Mesothelial cell of epicardium (in vitro differentiated cells): Measurements from ENCODE around the gene OR4N2. TPM values are rescaled to one million over a fixed set of nuclear protein-coding genes. Genes with fewer than 3 reads are reported as not detected.
"Not testable (repeated sequence)": the region's sequence is repeated elsewhere in the genome, so short reads cannot be mapped to it uniquely, and the experiment has no call there.

Experiments used
- DNase-seq, 2 experiments: peaks; one replicate each; pipeline ENCODE4 v3.0.0; 2021; ENCODE audit warnings: low spot score in 2 of 2; ENCODE audit not compliant: unreplicated experiment in 2 of 2
- H3K27ac Mint-ChIP-seq: 2 replicates; pipeline ENCODE4 v1.8.0; 2021; ENCODE audit warnings: mixed read lengths
- H3K27me3 Mint-ChIP-seq: 2 replicates; pipeline ENCODE4 v1.8.0; 2021; ENCODE audit warnings: low read depth, mixed read lengths
- H3K36me3 Mint-ChIP-seq: 2 replicates; pipeline ENCODE4 v1.8.0; 2021; ENCODE audit warnings: mixed read lengths
- H3K4me1 Mint-ChIP-seq: 2 replicates; pipeline ENCODE4 v1.8.0; 2021; ENCODE audit warnings: mixed read lengths
- H3K4me3 Mint-ChIP-seq: 2 replicates; pipeline ENCODE4 v1.8.0; 2021; ENCODE audit warnings: mild to moderate bottlenecking, moderate library complexity, mixed read lengths
- H3K9me3 Mint-ChIP-seq: 2 replicates; pipeline ENCODE4 v1.8.0; 2021; ENCODE audit warnings: mixed read lengths
- CTCF ChIP-seq: fragments of 200-600 bp; sonication (generic); IDR thresholded peaks from one replicate; pipeline ENCODE4 v1.5.0; 2021; ENCODE audit warnings: antibody characterized with exemption; ENCODE audit not compliant: unreplicated experiment
- total RNA-seq: library from RNA; stranded (reverse); gene quantifications from 3 replicates; pipeline ENCODE4 v1.2.1, GENCODE V29; 2021

The OR4N2 gene
- total RNA-seq, 1 donor from 2014 or later: not detected

GRCh38 chr14:19799880-19800279, 3.7 kb upstream of the OR4N2 start:
- TF ChIP-seq CTCF: no peak
- H3K9me3 Mint-ChIP-seq: peaks cover 34% of the 10 kb centered on the region
- no peaks in the 10 kb centered on the region for H3K4me1 Mint-ChIP-seq
- H3K36me3 Mint-ChIP-seq: no peaks in the 10 kb centered on the region
- no peaks in the 10 kb centered on the region for H3K27me3 Mint-ChIP-seq
- no peak overlapping the region for H3K27ac Mint-ChIP-seq
- DNase-seq: no peak
- no peak overlapping the region for H3K4me3 Mint-ChIP-seq

GRCh38 chr14:19800282-19801117, 3.1 kb upstream of the OR4N2 start:
- Mint-ChIP-seq H3K27ac (no peak overlapping the region), H3K4me1 (no peaks in the 10 kb centered on the region), H3K4me3 (no peak overlapping the region), H3K27me3 (no peaks in the 10 kb centered on the region), H3K9me3 (peaks cover 34% of the 10 kb centered on the region), H3K36me3 (no peaks in the 10 kb centered on the region)
- no peak for DNase-seq
- TF ChIP-seq CTCF: no peak

DNA sequence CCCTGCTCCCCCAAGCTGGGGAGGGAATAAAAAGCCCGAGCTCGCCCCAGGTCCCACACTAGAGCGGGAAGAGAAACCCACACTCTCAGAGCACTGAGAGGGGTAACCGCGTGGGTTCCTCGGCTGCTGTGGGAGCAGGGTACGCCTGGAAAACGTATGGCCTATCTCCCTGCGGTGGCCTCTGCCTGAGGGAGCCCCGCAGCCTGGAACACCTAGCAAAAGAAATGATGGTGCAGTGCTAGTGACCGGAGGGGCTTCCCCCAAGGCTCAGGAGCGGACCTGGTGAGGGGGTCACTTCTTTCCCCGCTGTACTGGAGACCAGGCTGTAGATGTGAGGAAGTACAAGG, 2.5 kb upstream of the OR4N2 start:
- no peak for TF ChIP-seq CTCF
- H3K9me3 Mint-ChIP-seq: peaks cover 34% of the 10 kb centered on the region
- H3K27me3 Mint-ChIP-seq: no peaks in the 10 kb centered on the region
- no peak for DNase-seq
- H3K36me3 Mint-ChIP-seq: no peaks in the 10 kb centered on the region
- H3K4me3 Mint-ChIP-seq: no peak overlapping the region
- no peaks in the 10 kb centered on the region for H3K4me1 Mint-ChIP-seq
- H3K27ac Mint-ChIP-seq: no peak overlapping the region

DNA sequence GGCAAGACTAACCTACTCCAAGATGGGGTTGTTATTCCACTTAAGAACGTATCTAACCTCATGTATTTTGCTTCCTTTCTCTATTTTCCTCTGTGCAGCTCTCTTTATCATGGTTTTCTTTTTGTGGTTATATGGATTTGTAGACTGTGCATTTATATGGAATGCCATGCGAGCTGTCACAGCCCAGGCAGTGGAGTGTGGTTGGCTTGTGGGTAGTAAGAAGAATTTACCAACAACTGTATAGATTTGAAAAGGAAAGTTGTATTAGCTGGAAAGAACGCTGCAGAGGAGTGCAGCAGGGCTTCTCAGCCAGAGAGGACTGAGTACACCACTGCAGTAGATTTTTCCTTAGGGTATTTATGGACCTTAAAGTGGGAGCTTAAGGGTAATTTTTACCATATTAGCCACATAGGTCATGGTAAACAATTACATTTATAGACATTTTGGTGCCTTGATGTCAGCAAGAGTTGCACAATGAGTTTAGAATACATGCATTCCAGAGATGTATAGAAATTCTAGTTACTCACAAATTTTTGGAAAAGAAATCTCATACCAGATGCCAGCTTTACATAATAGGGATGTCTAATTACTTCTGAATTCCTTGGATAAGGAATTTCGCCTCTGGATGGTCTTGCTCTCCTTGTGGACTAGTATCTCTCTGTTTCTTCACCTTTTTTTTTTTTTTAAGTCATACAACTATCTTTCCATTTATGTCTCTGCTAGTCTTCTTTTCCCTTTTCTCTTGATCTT, 9.8 kb downstream of the OR4N2 start:
- H3K36me3 Mint-ChIP-seq, H3K27ac Mint-ChIP-seq, H3K4me3 Mint-ChIP-seq, H3K4me1 Mint-ChIP-seq, H3K27me3 Mint-ChIP-seq, DNase-seq: not testable (repeated sequence)
- H3K9me3 Mint-ChIP-seq: peaks cover 16% of the 10 kb centered on the region

DNA sequence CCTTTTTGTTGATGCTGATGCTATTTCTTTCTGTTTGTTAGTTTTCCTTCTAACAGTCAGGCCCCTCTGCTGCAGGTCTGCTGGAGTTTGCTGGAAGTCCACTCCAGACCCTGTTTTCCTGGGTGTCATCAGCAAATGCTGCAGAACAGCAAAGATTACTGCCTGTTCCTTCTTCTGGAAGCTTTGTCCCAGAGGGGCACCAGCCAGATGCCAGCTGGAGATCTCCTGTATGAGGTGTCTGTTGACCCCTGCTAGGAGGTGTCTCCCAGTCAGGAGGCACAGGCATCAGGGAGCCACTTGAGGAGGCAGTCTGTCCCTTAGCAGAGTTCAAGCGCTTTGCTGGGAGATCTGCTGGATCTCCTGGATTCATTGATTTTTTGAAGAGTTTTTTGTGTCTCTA, 16.3 kb downstream of the OR4N2 start:
- H3K27ac Mint-ChIP-seq, H3K9me3 Mint-ChIP-seq, H3K4me3 Mint-ChIP-seq, H3K4me1 Mint-ChIP-seq, DNase-seq, H3K27me3 Mint-ChIP-seq, H3K36me3 Mint-ChIP-seq: not testable (repeated sequence)

- not testable (repeated sequence) for H3K4me3 Mint-ChIP-seq, H3K27ac Mint-ChIP-seq, DNase-seq, H3K27me3 Mint-ChIP-seq, H3K36me3 Mint-ChIP-seq, H3K9me3 Mint-ChIP-seq, H3K4me1 Mint-ChIP-seq
These were observed 17.4 kb downstream of the OR4N2 start for GRCh38 chr14:19821016-19821415.

- Mint-ChIP-seq H3K4me1 (no peaks in the 10 kb centered on the region), H3K36me3 (peaks cover 3% of the 10 kb centered on the region), H3K27me3 (no peaks in the 10 kb centered on the region), H3K9me3 (peaks cover 5% of the 10 kb centered on the region), H3K27ac (no peak overlapping the region), H3K4me3 (no peak overlapping the region)
- TF ChIP-seq CTCF: no peak
- DNase-seq: no peak
These were observed 19.6 kb downstream of the OR4N2 start for GRCh38 chr14:19823178-19823577.
